Omental fat pad (tissue), 4 donors: ENCODE measurements around the gene SNRPE. TPM values are rescaled to one million over a fixed set of nuclear protein-coding genes. Genes with fewer than 3 reads are reported as not detected.
A peak's percentile ranks its signal among the peaks of the same experiment; 100 is the strongest.

ENCODE experiments used
- ATAC-seq: fragments of 150-250 bp; one replicate; pipeline ENCODE4 v1.9.1; 2016; ENCODE audit warnings: mild to moderate bottlenecking, moderate library complexity; ENCODE audit not compliant: low FRiP score
- DNase-seq: peaks from one replicate; pipeline ENCODE4 v3.0.0-alpha.2; 2019; ENCODE audit warnings: low spot score
- CTCF ChIP-seq, 3 donors: fragments of 450-650 bp; IDR thresholded peaks; one replicate each; pipeline ENCODE4 v1.5.1; 2016 to 2017; ENCODE audit warnings: antibody characterized with exemption in 3 of 3, mild to moderate bottlenecking in 3 of 3, moderate library complexity in 2 of 3
- total RNA-seq, 4 donors: library from RNA; depleted of rRNA; stranded (reverse); fragments of >200 nt; gene quantifications; one replicate each; pipeline ENCODE4 v1.1.0, GENCODE V29; 2016

The SNRPE gene
- 10 to 100 TPM; 26.3 to 53.7 (median 42.5) TPM for total RNA-seq

GRCh38 chr1:203861379-203862184, at the start of gene SNRPE:
Gene SNRPE, plus strand, starts transcription at chr1:203861599. Its CDS starts 61 bp downstream, at chr1:203861660.
- TF ChIP-seq CTCF (IDR thresholded peaks at IDR 0.05): peak in 2 of 3 donors; percentile 40 to 51
- ATAC-seq (peak; percentile 98), DNase-seq (peak; percentile 79)

GRCh38 chr1:203813581-203814341, 47.6 kb upstream of the SNRPE start:
- TF ChIP-seq CTCF (IDR thresholded peaks at IDR 0.05): no peak
- ATAC-seq (no peak), DNase-seq (no peak)

- no peak for DNase-seq
- ATAC-seq: no peak
- TF ChIP-seq CTCF (IDR thresholded peaks at IDR 0.05): no peak
These were observed 43.0 kb upstream of the SNRPE start for GRCh38 chr1:203818399-203818798.

- no peak for DNase-seq
- no peak for ATAC-seq
- TF ChIP-seq CTCF (IDR thresholded peaks at IDR 0.05): no peak
These were observed 38.1 kb upstream of the SNRPE start for GRCh38 chr1:203823306-203823705.

GRCh38 chr1:203826175-203826574, 35.2 kb upstream of the SNRPE start:
- no peak for TF ChIP-seq CTCF (IDR thresholded peaks at IDR 0.05)
- no peak for ATAC-seq
- no peak for DNase-seq

GRCh38 chr1:203828002-203828401, 33.4 kb upstream of the SNRPE start:
- ATAC-seq (no peak), DNase-seq (no peak)
- no peak for TF ChIP-seq CTCF (IDR thresholded peaks at IDR 0.05)
